Endodermal cell (in vitro differentiated cells): ENCODE measurements around the gene CCSER1. TPM values are rescaled to one million over a fixed set of nuclear protein-coding genes. Genes with fewer than 3 reads are reported as not detected.

Source experiments
- DNase-seq: peaks from one replicate; pipeline ENCODE4 v3.0.0-alpha.2; 2017
- H3K27ac ChIP-seq: 2 replicates; pipeline ENCODE4 v1.5.1; 2013; ENCODE audit warnings: mild to moderate bottlenecking, low read depth, low read length, moderate library complexity
- H3K27me3 ChIP-seq: 2 replicates; pipeline ENCODE4 v1.6.1; 2013; ENCODE audit warnings: mild to moderate bottlenecking, low read length, moderate library complexity; ENCODE audit not compliant: insufficient read depth, control insufficient read depth, poor library complexity, severe bottlenecking
- H3K36me3 ChIP-seq: 2 replicates; pipeline ENCODE4 v1.7.0; 2013; ENCODE audit warnings: mild to moderate bottlenecking, low read length, moderate library complexity; ENCODE audit not compliant: control insufficient read depth, insufficient read depth
- H3K4me1 ChIP-seq: one replicate; pipeline ENCODE4 v1.7.0; 2013; ENCODE audit warnings: low read length; ENCODE audit not compliant: control insufficient read depth, insufficient read depth
- H3K4me3 ChIP-seq: 2 replicates; pipeline ENCODE4 v1.5.1; 2013; ENCODE audit warnings: mild to moderate bottlenecking, low read length, moderate library complexity
- H3K9ac ChIP-seq: 2 replicates; pipeline ENCODE4 v1.6.1; 2013; ENCODE audit warnings: mild to moderate bottlenecking, low read length, moderate library complexity; ENCODE audit not compliant: poor library complexity, severe bottlenecking; ENCODE audit errors: extremely low read depth
- H3K9me3 ChIP-seq: 2 replicates; pipeline ENCODE4 v1.6.1; 2013; ENCODE audit warnings: mild to moderate bottlenecking, low read length, moderate library complexity; ENCODE audit not compliant: control insufficient read depth
- H3K27ac Mint-ChIP-seq: 2 replicates; pipeline ENCODE4 v1.8.0; 2020; ENCODE audit warnings: mixed read lengths
- H3K27me3 Mint-ChIP-seq: 2 replicates; pipeline ENCODE4 v1.8.0; 2021; ENCODE audit warnings: mild to moderate bottlenecking, mixed read lengths; ENCODE audit not compliant: insufficient read depth
- H3K36me3 Mint-ChIP-seq: 2 replicates; pipeline ENCODE4 v1.8.0; 2020; ENCODE audit warnings: low read depth, mixed read lengths
- H3K4me1 Mint-ChIP-seq: 2 replicates; pipeline ENCODE4 v1.8.0; 2020; ENCODE audit warnings: mixed read lengths
- H3K4me3 Mint-ChIP-seq: 2 replicates; pipeline ENCODE4 v1.8.0; 2020; ENCODE audit warnings: mild to moderate bottlenecking, moderate library complexity, mixed read lengths
- H3K9me3 Mint-ChIP-seq: 2 replicates; pipeline ENCODE4 v1.8.0; 2020; ENCODE audit warnings: mild to moderate bottlenecking, mixed read lengths
- CTCF ChIP-seq: fragments of 200-600 bp; sonication (generic); conservative IDR thresholded peaks from 2 replicates; pipeline ENCODE4 v1.5.0; 2021; ENCODE audit warnings: antibody characterized with exemption, mild to moderate bottlenecking
- WGBS, 2 experiments: methylation state at CpG; one replicate each; pipeline versions ENCODE4 v1.1.5 to v1.1.7; 2013; ENCODE audit warnings: missing lambda C conversion rate in 2 of 2, mixed read lengths in 1 of 2; ENCODE audit not compliant: insufficient coverage in 1 of 2, insufficient read length in 1 of 2; 5-methylcytosine and 5-hydroxymethylcytosine counted together
- total RNA-seq, 2 donors: library from RNA; stranded (reverse); fragmentation: NEBNext Ultra II Directional in 1 of 2; extraction: Animal tissue kit (Norgen Biotek cat#: 25700) in 1 of 2; gene quantifications; 2 replicates in 1 of 2; 3 replicates in 1 of 2; pipeline ENCODE4 v1.2.1, GENCODE V29; 2021

Gene CCSER1
- total RNA-seq, 2 donors from 2014 or later, result 1.1 to 2.2 TPM

- H3K9me3 ChIP-seq, result no peaks in the 10 kb centered on the region
- no peak overlapping the region for H3K9ac ChIP-seq
- H3K27ac Mint-ChIP-seq, result no peak overlapping the region
- no peaks in the 10 kb centered on the region for H3K36me3 Mint-ChIP-seq
- WGBS, 2 experiments, result 93 to 95% methylated on average over 3 to 6 of the region's 6 CpGs
- H3K4me1 Mint-ChIP-seq, result no peaks in the 10 kb centered on the region
- DNase-seq, result no peak
- no peak overlapping the region for H3K4me3 ChIP-seq
- H3K27ac ChIP-seq, result no peak overlapping the region
- H3K27me3 ChIP-seq, result no peaks in the 10 kb centered on the region
- H3K9me3 Mint-ChIP-seq, result no peaks in the 10 kb centered on the region
- no peak for TF ChIP-seq CTCF
- H3K27me3 Mint-ChIP-seq, result no peaks in the 10 kb centered on the region
- no peaks in the 10 kb centered on the region for H3K4me1 ChIP-seq
- H3K36me3 ChIP-seq, result no peaks in the 10 kb centered on the region
- H3K4me3 Mint-ChIP-seq, result no peak overlapping the region
Measured at GRCh38 chr4:90586799-90587198, 459.6 kb downstream of the CCSER1 start.

- H3K27ac Mint-ChIP-seq, result no peak overlapping the region
- DNase-seq, result no peak
- no peaks in the 10 kb centered on the region for H3K36me3 Mint-ChIP-seq
- no peaks in the 10 kb centered on the region for H3K4me1 Mint-ChIP-seq
- H3K4me3 Mint-ChIP-seq, result no peak overlapping the region
- no peaks in the 10 kb centered on the region for H3K27me3 ChIP-seq
- no peak overlapping the region for H3K9ac ChIP-seq
- H3K4me1 ChIP-seq, result no peaks in the 10 kb centered on the region
- H3K27me3 Mint-ChIP-seq, result no peaks in the 10 kb centered on the region
- no peaks in the 10 kb centered on the region for H3K36me3 ChIP-seq
- no peak overlapping the region for H3K4me3 ChIP-seq
- no peak overlapping the region for H3K27ac ChIP-seq
- H3K9me3 Mint-ChIP-seq, result no peaks in the 10 kb centered on the region
- WGBS, 2 experiments, result 92% methylated on average over 1 of the region's 4 CpGs; no CpG with 5 or more reads in 1 of the 2 experiments
- TF ChIP-seq CTCF, result no peak
- H3K9me3 ChIP-seq, result no peaks in the 10 kb centered on the region
Measured at GRCh38 chr4:90597927-90598326, 470.7 kb downstream of the CCSER1 start.

- H3K9me3 Mint-ChIP-seq, result no peaks in the 10 kb centered on the region
- 77% methylated on average over 2 of the region's 2 CpGs; no CpG with 5 or more reads in 1 of the 2 experiments for WGBS, 2 experiments
- H3K27me3 Mint-ChIP-seq, result no peaks in the 10 kb centered on the region
Measured at GRCh38 chr4:90598741-90599140, 471.5 kb downstream of the CCSER1 start.

More at GRCh38 chr4:90598741-90599140, 471.5 kb downstream of the CCSER1 start:
- DNase-seq, result no peak
- TF ChIP-seq CTCF, result no peak
- H3K36me3 Mint-ChIP-seq, result no peaks in the 10 kb centered on the region
- H3K4me1 Mint-ChIP-seq, result no peaks in the 10 kb centered on the region
- Histone ChIP-seq H3K9me3 (no peaks in the 10 kb centered on the region), H3K27ac (no peak overlapping the region), H3K4me1 (no peaks in the 10 kb centered on the region), H3K27me3 (no peaks in the 10 kb centered on the region), H3K36me3 (no peaks in the 10 kb centered on the region), H3K9ac (no peak overlapping the region), H3K4me3 (no peak overlapping the region)
- H3K27ac Mint-ChIP-seq, result no peak overlapping the region
- H3K4me3 Mint-ChIP-seq, result no peak overlapping the region
